Right atrium auricular region (tissue), 2 donors: ENCODE data around the gene BRCA1. TPM values are rescaled to one million over a fixed set of nuclear protein-coding genes. Genes with fewer than 3 reads are reported as not detected.
A peak's percentile ranks its signal among the peaks of the same experiment; 100 is the strongest.

ENCODE experiments used
- DNase-seq: peaks from one replicate; pipeline ENCODE4 v3.0.0-alpha.2; 2019; ENCODE audit warnings: low spot score
- H3K27ac ChIP-seq, 2 donors: fragments of 200-600 bp; sonication (generic); 1 replicate in 1 of 2; 2 replicates in 1 of 2; pipeline ENCODE4 v1.5.1; 2016 to 2019
- H3K27me3 ChIP-seq, 2 donors: fragments of 200-600 bp; sonication (generic); one replicate each; pipeline versions ENCODE4 v1.5.1 to v1.6.0; 2017 to 2019
- H3K36me3 ChIP-seq: fragments of 200-600 bp; sonication (generic); one replicate; pipeline ENCODE4 v1.5.1; 2016
- H3K4me1 ChIP-seq, 2 donors: fragments of 200-600 bp; sonication (generic); one replicate each; pipeline versions ENCODE4 v1.5.1 to v1.6.0; 2017 to 2019
- H3K4me3 ChIP-seq, 2 donors: fragments of 200-600 bp; sonication (generic); 1 replicate in 1 of 2; 2 replicates in 1 of 2; pipeline ENCODE4 v1.5.1; 2017 to 2019; ENCODE audit warnings: mild to moderate bottlenecking in 1 of 2, moderate library complexity in 1 of 2
- H3K9me3 ChIP-seq, 2 donors: fragments of 200-600 bp; sonication (generic); one replicate each; pipeline ENCODE4 v1.5.1; 2019
- total RNA-seq, 2 donors: library from RNA; depleted of rRNA; stranded (reverse); fragments of >200 nt; gene quantifications; one replicate each; pipeline ENCODE4 v1.1.0, GENCODE V29; 2016
- TF ChIP-seq, protein P1 (sequence below), 2 donors: fragments of 200-600 bp; sonication (generic); IDR thresholded peaks; one replicate each; pipeline ENCODE4 v1.5.1; 2019; ENCODE audit warnings: antibody characterized with exemption in 2 of 2

BRCA1 gene
- total RNA-seq, 2 donors from 2014 or later = 5.4 to 8.4 TPM

DNA sequence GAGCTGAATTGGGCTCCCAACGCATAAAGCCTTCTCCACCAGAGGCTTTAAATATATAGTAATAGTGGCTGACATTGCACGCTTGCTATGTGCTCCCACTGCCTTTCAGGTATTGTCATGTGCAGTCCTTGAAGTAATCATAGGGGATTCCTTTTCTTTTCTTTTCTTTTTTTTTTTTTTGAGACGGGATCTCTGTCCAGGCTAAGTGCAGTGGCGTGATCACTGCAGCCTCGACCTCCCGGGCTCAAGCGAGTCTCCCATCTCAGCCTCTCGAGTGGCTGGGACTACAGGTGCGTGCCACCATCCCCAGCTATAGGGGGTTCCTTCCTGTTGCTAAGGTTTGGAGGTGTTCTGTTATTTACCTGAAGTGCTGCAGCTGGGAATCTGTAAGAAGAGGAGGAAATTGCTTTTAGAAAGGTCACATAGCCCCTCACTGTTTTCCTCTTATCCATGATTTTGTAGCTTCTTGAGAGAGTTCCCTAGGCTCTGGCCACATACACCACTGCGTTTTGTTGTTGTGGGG, 126.1 kb downstream of the BRCA1 start:
- Histone ChIP-seq H3K4me1 (peaks cover 0 to 38% of the 10 kb centered on the region in 2 donors), H3K36me3 (peaks cover 45% of the 10 kb centered on the region), H3K27ac (peak overlapping the region; percentile 87 to 93), H3K4me3 (peak overlapping the region; percentile 73 to 76), H3K27me3 (no peaks in the 10 kb centered on the region), H3K9me3 (no peaks in the 10 kb centered on the region)
- no peak for DNase-seq
- TF ChIP-seq, protein P1, sequence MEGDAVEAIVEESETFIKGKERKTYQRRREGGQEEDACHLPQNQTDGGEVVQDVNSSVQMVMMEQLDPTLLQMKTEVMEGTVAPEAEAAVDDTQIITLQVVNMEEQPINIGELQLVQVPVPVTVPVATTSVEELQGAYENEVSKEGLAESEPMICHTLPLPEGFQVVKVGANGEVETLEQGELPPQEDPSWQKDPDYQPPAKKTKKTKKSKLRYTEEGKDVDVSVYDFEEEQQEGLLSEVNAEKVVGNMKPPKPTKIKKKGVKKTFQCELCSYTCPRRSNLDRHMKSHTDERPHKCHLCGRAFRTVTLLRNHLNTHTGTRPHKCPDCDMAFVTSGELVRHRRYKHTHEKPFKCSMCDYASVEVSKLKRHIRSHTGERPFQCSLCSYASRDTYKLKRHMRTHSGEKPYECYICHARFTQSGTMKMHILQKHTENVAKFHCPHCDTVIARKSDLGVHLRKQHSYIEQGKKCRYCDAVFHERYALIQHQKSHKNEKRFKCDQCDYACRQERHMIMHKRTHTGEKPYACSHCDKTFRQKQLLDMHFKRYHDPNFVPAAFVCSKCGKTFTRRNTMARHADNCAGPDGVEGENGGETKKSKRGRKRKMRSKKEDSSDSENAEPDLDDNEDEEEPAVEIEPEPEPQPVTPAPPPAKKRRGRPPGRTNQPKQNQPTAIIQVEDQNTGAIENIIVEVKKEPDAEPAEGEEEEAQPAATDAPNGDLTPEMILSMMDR (IDR thresholded peaks at IDR 0.05) = no peak

DNA sequence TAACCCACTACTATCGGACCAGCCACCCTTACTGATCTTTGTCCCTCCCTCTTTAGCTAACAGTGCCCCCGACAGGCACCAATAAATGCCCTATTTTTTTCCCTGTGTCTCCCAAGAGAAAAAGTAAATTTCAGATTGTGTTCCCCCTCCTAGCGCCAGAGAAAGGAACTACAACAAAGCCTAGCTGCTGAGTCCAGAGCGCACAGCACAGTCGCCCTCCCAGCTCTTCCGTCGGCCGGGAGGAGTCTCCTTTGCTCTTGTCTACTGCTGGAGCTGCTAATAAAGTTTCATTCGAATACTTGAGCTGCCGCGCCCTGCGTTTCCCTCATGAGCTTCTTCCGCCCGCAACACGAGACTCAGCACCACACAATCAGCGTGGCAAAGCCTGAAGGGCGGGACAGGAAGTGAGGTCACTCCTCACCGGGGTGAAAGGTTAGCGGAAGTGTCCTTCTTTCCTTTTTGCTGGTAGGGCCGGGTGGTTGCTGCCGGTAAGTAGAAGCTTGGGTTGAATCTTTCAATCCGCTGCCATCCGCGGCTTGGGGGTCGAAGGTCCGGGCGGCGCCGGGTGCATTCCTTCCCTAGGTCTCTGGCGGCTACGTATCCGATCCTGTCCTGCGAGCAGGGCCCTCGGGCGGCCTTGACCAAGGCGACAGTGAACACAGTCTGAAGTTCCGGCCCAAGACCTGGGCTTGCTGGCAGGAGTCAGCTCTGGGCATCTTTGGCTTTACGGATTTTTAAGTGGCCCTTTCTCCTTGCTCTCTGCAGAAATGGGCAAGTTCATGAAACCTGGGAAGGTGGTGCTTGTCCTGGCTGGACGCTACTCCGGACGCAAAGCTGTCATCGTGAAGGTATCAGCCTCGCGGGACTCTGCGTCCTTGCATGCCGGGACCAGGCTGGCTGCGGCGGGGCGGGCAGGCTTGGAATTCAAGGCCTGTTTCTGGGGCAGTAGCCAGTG, 126.9 kb downstream of the BRCA1 start, which contains the start of gene RPL27:
Gene RPL27 (plus strand): TSS at position 436 of the 955 bp plus-strand sequence. CDS start 332 bp downstream, at position 768.
- H3K27me3 ChIP-seq = no peaks in the 10 kb centered on the region
- TF ChIP-seq, protein P1 (IDR thresholded peaks at IDR 0.05) = peak; percentile 92 to 95
- peaks cover 38% of the 10 kb centered on the region for H3K36me3 ChIP-seq
- no peaks in the 10 kb centered on the region for H3K9me3 ChIP-seq
- peak; percentile 100 for DNase-seq
- H3K27ac ChIP-seq = peak within 1 kb of the TSS; percentile 87 to 93
- H3K4me1 ChIP-seq = peaks cover 0 to 38% of the 10 kb centered on the region in 2 donors
- H3K4me3 ChIP-seq = peak within 1 kb of the TSS; percentile 73 to 76

DNA sequence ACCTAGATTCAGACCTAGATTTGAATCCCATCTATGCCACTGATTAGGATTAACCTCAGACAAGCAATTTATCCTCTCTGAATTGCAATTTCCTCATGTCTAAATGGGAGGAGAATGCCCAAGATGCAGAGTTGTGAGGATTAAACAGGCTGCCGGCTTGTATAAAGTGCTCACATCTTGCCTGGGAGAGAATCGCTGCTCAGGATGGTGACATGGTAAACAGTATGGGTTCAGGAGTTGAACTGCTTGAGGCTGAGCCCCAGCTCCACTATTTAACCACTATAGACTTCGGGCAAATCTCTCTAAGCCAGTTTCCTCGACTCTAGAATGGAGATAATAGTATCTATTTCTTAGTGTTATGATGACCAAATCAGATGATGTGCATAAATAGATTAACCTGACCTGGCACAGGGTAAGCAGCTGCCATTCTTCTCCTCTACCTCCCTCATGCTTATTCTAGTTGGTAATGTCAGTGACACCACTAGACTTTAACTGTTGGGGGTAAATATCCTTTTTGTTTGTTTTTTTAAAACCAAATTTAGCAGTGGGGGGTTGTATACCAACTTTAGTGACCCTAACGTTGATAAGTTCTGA, 127.7 kb downstream of the BRCA1 start:
- Histone ChIP-seq H3K27me3 (no peaks in the 10 kb centered on the region), H3K36me3 (peaks cover 36% of the 10 kb centered on the region), H3K9me3 (no peaks in the 10 kb centered on the region), H3K27ac (peak overlapping the region; percentile 81 to 93), H3K4me3 (peak overlapping the region; percentile 13 to 73), H3K4me1 (peaks cover 0 to 38% of the 10 kb centered on the region in 2 donors)
- TF ChIP-seq, protein P1 (IDR thresholded peaks at IDR 0.05) = no peak
- DNase-seq = no peak

Other genes with a start within 250 kb of the BRCA1 start
- not detected for gene G6PC1, start 224.6 kb downstream of the BRCA1 start, total RNA-seq
- 10 to 100 TPM; 17.8 to 24.6 TPM for gene AARSD1, start 160.9 kb downstream of the BRCA1 start, total RNA-seq
- 10 to 100 TPM; 29.6 to 52.3 TPM for gene PTGES3L, start 145.3 kb downstream of the BRCA1 start, total RNA-seq
- gene RUNDC1, start 144.8 kb downstream of the BRCA1 start, total RNA-seq = 10 to 100 TPM in 1 of 2 donors, 1 to 10 TPM in 1; 9.9 to 11.1 TPM
- 1,000 to 10,000 TPM in 1 of 2 donors, 100 to 1,000 TPM in 1; 551 to 1,071 TPM for gene RPL27, start 126.9 kb downstream of the BRCA1 start, total RNA-seq
- 10 to 100 TPM; 11.4 to 19.0 TPM for gene IFI35, start 118.6 kb downstream of the BRCA1 start, total RNA-seq
- gene VAT1, start 103.0 kb downstream of the BRCA1 start, total RNA-seq = 10 to 100 TPM; 51.4 to 99.8 TPM
- 1 to 10 TPM in 1 of 2 donors, under 1 TPM in 1; 0.63 to 3.5 TPM for gene RND2, start 100.1 kb downstream of the BRCA1 start, total RNA-seq
- 100 to 1,000 TPM in 1 of 2 donors, 10 to 100 TPM in 1; 94.0 to 101 TPM for gene NBR1, start 45.9 kb upstream of the BRCA1 start, total RNA-seq
- 1 to 10 TPM; 2.4 to 3.5 TPM for gene TMEM106A, start 86.5 kb upstream of the BRCA1 start, total RNA-seq
- gene CCDC200, start 103.3 kb upstream of the BRCA1 start, total RNA-seq = not detected
- gene RNU2-1, start 108.6 kb upstream of the BRCA1 start, total RNA-seq = not detected